ENCODE data around the gene SLC10A2. TPM values are rescaled to one million over a fixed set of nuclear protein-coding genes. Genes with fewer than 3 reads are reported as not detected.
"Not testable (repeated sequence)": the region's sequence is repeated elsewhere in the genome, so short reads cannot be mapped to it uniquely, and the experiment has no call there.

The SLC10A2 gene, protein sequence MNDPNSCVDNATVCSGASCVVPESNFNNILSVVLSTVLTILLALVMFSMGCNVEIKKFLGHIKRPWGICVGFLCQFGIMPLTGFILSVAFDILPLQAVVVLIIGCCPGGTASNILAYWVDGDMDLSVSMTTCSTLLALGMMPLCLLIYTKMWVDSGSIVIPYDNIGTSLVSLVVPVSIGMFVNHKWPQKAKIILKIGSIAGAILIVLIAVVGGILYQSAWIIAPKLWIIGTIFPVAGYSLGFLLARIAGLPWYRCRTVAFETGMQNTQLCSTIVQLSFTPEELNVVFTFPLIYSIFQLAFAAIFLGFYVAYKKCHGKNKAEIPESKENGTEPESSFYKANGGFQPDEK
- not detected in 2 replicates for total RNA-seq (2014; rRNA removed; shearing (Covaris generic))

DNA sequence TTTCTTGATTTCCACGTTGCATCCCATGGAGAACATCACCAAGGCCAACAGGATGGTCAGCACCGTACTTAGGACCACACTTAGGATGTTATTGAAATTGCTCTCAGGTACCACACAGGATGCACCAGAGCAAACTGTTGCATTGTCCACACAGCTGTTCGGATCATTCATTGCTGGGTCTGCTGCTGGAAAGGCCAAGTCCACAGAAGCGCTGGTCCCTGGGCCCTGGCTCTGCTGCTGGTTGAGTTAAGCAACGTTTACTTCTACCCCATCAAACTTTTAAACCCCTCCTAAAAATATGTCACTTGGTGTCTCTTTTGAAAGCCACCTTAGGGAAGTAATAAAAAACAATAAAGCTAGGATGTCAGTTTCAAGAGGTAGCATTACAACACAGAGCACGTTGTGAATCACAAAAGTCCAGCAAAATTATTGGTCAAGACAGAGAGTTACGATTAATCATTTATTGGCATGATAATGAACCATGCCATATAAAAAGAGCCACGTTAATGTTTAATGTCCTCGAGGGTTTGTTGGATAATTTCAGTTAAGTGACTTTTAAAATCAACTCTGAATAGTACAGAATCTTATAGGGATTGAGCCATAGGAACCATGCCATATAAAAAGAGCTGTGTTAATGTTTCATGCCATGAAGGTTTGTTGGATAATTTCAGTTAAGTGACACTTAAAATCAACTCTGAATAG is at the start of gene SLC10A2:
SLC10A2 (minus strand) TSS at position 339 of the 702 bp plus-strand sequence; CDS start at position 171, 168 bp downstream.
- Histone ChIP-seq H3K4me1 (no peaks in the 10 kb centered on the region), H3K36me3 (no peaks in the 10 kb centered on the region), H3K27me3 (no peaks in the 10 kb centered on the region), H3K4me3 (no peak within 1 kb of the TSS), H3K27ac (no peak within 1 kb of the TSS), H3K9me3 (replicated peaks) (no peaks in the 10 kb centered on the region)
- DNase-seq = peak; percentile 7 to 15

DNA sequence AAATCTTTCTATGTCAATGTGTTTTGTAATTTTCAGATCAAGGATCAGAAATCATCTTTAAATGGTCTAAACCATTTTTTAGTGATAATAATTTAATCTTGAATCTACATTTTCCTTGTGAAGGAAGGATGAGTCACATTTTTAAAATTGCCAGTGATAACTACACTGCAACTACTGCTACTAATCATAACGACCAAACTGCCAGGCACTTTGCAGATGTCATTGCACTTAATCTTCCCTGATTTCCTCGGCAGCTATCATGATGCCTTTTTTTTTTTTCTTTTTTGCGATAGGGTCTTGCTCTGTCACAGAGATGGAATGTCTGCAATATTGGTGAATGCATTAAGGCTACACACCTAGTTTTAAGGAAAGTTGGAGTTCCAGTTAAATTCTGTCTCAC is 41.4 kb upstream of the SLC10A2 start:
- Histone ChIP-seq H3K4me1 (no peaks in the 10 kb centered on the region), H3K27me3 (no peaks in the 10 kb centered on the region), H3K27ac (no peak overlapping the region), H3K36me3 (no peaks in the 10 kb centered on the region), H3K4me3 (no peak overlapping the region), H3K9me3 (replicated peaks) (no peaks in the 10 kb centered on the region)
- DNase-seq = no peak

DNA sequence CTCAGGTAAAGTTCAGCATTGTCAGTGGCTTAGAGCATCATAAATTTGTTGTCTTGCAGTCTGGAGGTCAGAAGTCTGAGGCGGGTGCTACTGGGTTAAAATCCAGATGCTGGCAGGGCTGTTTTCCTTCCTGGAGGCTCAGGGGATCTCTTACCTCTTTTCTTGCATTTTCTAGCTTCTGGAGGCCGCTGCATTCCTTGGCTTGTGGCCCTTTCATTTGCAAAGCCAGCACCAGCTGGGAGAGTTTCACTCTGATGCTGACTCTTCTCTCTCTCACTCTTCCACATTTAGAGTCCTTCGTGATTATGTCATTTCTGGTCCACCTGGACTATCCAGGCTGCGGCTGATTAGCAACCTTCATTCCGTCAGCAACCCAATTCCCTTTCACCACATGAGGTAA is 38.1 kb upstream of the SLC10A2 start:
- DNase-seq = no peak
- no peak overlapping the region for H3K27ac ChIP-seq

DNA sequence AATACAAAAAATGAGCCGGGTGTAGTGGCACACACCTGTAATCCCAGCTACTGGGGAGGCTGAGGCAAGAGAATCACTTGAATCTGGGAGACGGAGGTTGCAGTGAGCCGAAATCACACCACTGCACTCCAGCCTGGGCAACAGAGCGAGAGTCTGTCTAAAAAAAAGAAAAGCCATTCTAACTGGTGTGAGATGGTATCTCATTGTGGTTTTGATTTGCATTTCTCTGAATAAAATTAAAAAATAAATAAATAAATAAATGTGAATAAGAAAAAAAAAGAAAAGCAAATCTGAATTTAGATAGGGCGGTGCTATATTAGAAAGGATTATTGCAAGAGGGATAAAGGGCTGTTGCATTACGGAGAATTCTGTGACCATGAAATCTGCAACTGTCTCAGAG is 37.2 kb upstream of the SLC10A2 start:
- not testable (repeated sequence) for H3K27ac ChIP-seq; H3K27me3 ChIP-seq; H3K9me3 ChIP-seq (replicated peaks); H3K4me1 ChIP-seq; H3K36me3 ChIP-seq; H3K4me3 ChIP-seq
- DNase-seq = peak in 1 of 2 experiments; percentile 45

More for the DNA sequence above, 38.1 kb upstream of the SLC10A2 start:
- H3K4me3 ChIP-seq = no peak overlapping the region
- H3K4me1 ChIP-seq = no peaks in the 10 kb centered on the region
- no peaks in the 10 kb centered on the region for H3K36me3 ChIP-seq
- H3K9me3 ChIP-seq (replicated peaks) = no peaks in the 10 kb centered on the region
- no peaks in the 10 kb centered on the region for H3K27me3 ChIP-seq

DNA sequence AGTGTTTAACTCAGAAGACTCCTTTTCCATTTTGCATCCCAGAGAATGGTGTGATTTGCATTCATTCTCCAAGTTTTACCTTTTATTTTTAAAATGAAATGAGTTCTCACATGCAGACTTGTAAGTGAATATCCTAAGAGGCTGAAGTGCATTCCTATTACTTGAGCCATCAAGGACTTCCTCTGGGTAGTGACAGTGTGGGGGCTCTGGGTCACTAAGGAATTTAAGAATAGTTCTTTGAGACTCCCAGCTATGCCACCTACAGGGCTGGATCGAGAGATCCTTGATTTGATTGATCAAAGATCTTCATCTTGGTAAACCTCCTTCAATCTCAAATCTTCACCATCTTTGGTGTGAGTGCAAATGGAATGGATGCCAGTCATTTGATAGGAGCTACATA is 36.3 kb upstream of the SLC10A2 start:
- Histone ChIP-seq H3K36me3 (no peaks in the 10 kb centered on the region), H3K27me3 (no peaks in the 10 kb centered on the region), H3K4me3 (no peak overlapping the region), H3K4me1 (no peaks in the 10 kb centered on the region), H3K27ac (no peak overlapping the region), H3K9me3 (replicated peaks) (no peaks in the 10 kb centered on the region)
- DNase-seq = no peak

DNA sequence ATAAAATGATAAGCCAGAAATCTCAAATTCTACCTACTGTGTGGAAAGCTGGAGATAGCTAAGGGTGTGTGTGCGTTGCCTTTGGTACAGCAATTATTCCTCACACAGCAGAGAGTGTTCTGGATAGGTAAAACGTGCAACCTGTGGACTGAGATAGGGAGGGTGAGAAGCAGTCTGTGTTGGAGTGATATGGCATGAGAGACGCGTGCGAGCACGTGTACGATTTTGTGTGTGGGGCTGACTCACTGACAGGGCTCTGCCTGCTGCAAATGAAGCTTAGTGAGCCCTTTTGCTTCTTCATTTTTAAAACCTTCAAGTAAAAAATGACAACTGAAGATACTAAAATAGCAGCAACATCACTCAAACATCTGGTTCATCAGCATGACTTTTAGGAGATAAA is 35.7 kb upstream of the SLC10A2 start:
- H3K27ac ChIP-seq = no peak overlapping the region
- no peaks in the 10 kb centered on the region for H3K36me3 ChIP-seq
- no peak for DNase-seq
- no peaks in the 10 kb centered on the region for H3K9me3 ChIP-seq (replicated peaks)
- H3K27me3 ChIP-seq = no peaks in the 10 kb centered on the region
- H3K4me3 ChIP-seq = no peak overlapping the region
- H3K4me1 ChIP-seq = no peaks in the 10 kb centered on the region

DNA sequence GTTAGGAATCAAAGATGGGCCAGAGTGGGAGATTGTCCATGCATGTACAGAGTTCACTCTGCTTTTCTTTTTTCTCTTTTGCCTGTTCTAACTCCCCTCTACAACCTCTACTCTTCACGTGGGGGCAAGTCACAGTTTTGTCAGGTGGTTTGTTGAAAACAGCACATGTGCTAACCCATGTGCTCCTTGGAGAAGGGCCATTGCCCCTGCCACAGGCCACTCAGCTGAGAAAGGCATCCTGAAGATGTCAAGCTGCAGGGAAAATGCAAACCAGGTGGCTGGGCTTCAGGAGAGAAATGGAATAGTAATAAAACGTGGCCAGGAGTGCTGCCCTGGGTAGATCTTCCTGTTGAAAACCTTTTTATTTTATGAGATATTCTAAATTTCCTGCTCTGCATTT is 35.3 kb upstream of the SLC10A2 start:
- Histone ChIP-seq H3K4me3 (no peak overlapping the region), H3K27me3 (no peaks in the 10 kb centered on the region), H3K27ac (no peak overlapping the region), H3K4me1 (no peaks in the 10 kb centered on the region), H3K36me3 (no peaks in the 10 kb centered on the region), H3K9me3 (replicated peaks) (no peaks in the 10 kb centered on the region)
- DNase-seq = no peak

DNA sequence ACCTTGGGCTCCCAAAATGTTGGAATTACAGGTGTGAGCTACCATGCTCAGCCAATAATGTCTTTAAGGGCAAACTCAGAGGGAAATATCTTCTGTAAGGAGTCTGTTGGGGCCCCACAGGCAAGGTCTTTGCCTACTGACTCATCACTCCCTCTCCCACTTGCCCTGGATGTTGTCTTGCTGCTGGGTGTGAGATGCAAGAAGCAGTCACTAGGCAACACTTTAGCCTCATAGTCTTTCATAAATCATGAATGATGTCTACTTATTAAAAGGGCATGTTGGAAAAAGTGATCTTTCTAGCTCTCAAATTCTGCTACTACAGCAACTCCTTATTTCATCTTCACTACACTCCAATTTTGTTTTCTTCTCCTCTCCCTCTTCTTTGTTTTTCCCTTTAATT is 34.6 kb upstream of the SLC10A2 start:
- H3K4me3 ChIP-seq = no peak overlapping the region
- no peaks in the 10 kb centered on the region for H3K9me3 ChIP-seq (replicated peaks)
- no peaks in the 10 kb centered on the region for H3K27me3 ChIP-seq
- no peak for DNase-seq
- H3K36me3 ChIP-seq = no peaks in the 10 kb centered on the region
- no peak overlapping the region for H3K27ac ChIP-seq
- H3K4me1 ChIP-seq = no peaks in the 10 kb centered on the region

DNA sequence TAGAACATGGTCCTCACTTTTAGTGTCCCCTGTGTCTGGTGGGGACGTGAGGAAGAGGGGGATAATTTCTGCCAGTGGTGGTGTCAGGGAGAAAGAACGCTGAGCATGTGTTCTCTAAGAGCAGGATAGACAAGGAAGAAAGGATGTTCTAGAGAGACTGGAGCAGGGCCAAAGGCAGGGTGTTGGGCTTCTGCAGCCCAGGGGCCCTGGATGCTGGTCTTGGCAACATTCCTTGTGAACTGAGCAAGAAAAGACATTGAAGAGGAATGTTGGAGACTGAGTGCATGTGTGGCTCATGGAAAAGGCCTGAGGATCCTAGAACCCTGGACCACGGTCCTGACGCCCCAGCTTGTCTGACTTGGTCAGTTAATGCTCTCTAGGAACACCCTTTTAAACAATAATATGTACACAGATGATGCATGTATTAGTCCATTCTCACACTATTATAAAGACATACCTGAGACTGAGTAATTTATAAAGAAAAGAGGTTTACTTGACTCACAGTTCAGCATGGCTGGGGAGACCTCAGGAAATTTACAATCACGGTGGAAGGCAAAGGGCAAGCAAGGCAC is 33.6 kb upstream of the SLC10A2 start:
- H3K27ac ChIP-seq = no peak overlapping the region

DNA sequence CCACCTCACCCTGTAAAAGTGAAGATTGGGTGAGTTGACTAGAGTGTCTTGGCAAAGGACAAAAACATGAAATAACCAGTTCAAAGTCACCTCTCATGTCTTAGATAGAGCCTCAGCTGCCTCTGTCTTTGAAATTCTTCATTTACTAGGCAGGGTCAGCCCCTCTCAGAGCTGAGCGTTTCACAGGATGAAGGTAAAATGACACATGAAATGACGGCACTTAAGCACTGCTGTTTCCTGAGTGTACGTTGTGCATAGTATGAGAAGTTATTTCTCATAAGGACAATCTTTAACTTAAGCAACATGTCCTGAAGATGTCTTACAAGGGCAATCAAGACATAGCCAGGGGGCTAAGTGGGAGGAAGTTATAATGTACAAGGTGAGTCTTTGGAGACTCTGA is 32.3 kb upstream of the SLC10A2 start:
- H3K27me3 ChIP-seq = no peaks in the 10 kb centered on the region
- no peaks in the 10 kb centered on the region for H3K9me3 ChIP-seq (replicated peaks)
- no peak overlapping the region for H3K27ac ChIP-seq
- H3K36me3 ChIP-seq = no peaks in the 10 kb centered on the region
- DNase-seq = no peak
- no peak overlapping the region for H3K4me3 ChIP-seq
- no peaks in the 10 kb centered on the region for H3K4me1 ChIP-seq

More for the DNA sequence above, 33.6 kb upstream of the SLC10A2 start:
- Histone ChIP-seq H3K36me3 (no peaks in the 10 kb centered on the region), H3K9me3 (replicated peaks) (no peaks in the 10 kb centered on the region), H3K4me1 (no peaks in the 10 kb centered on the region), H3K27me3 (no peaks in the 10 kb centered on the region), H3K4me3 (no peak overlapping the region)
- no peak for DNase-seq

DNA sequence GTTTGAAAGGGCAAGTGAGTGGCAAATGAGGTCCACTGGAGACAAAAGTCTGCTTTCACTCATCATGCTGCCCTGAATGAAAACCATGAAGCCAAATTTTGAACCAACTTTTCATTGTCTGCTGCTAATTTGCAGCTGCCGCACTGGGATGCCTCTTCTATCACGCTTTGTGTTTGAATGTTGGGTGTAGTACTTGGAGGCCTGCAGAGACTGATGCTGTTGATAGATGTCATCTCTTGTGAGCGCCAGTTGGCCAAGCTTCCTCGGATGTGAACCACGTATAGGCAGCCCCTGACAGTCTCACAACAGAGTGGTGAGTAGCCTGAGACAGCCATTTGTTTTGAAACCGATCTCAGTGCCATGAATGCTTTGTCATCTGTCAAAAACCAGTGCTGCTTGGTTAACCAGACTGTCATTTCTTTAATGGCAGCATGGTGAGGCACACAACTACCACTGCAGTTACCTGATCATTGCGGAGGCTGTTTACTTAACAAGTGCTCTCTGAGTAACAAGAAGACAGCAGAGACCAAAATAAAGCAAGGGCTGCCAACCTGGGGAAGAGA is 31.2 kb upstream of the SLC10A2 start:
- Histone ChIP-seq H3K4me1 (no peaks in the 10 kb centered on the region), H3K27ac (no peak overlapping the region), H3K4me3 (no peak overlapping the region), H3K36me3 (no peaks in the 10 kb centered on the region), H3K9me3 (replicated peaks) (no peaks in the 10 kb centered on the region), H3K27me3 (no peaks in the 10 kb centered on the region)
- no peak for DNase-seq

DNA sequence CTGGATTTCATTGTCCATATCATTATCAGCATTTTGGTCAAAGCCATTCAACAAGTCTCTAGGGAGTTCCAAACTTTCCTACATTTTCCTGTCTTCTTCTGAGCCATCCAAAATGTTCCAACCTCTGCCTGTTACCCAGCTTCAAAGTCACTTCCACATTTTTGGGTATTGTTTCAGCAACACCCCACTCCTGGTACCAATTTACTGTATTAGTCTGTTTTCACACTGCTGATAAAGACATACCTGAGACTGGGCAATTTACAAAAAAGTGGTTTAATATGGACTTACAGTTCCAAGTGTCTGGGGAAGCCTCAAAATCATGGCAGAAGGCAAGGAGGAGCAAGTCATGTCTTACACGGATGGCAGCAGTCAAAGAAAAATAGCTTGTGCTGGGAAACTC is 27.4 kb upstream of the SLC10A2 start:
- DNase-seq; H3K27me3 ChIP-seq; H3K9me3 ChIP-seq (replicated peaks); H3K4me1 ChIP-seq; H3K27ac ChIP-seq; H3K4me3 ChIP-seq; H3K36me3 ChIP-seq: not testable (repeated sequence)

DNA sequence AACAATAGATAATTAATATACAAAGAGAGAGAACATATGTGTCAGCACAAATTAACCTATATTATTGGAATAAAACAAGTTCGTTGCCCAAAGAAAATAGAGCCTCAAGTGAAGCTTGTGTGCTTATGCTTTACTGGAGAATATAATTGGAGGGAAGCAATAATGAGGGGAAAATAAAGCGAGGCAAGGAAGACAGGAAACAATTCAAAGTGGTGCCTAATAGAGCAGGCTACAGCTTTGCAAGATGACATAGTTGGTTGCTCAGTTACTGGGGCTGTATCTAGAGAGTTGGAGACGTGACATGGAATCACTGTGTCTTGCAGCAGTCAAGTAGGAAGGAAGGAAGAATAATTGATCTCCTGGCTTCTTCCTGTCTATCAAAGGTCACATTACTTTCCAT is 21.1 kb upstream of the SLC10A2 start:
- no peaks in the 10 kb centered on the region for H3K36me3 ChIP-seq
- H3K27ac ChIP-seq = no peak overlapping the region
- no peak overlapping the region for H3K4me3 ChIP-seq
- H3K27me3 ChIP-seq = no peaks in the 10 kb centered on the region
- no peaks in the 10 kb centered on the region for H3K4me1 ChIP-seq
- DNase-seq = no peak
- H3K9me3 ChIP-seq (replicated peaks) = no peaks in the 10 kb centered on the region

DNA sequence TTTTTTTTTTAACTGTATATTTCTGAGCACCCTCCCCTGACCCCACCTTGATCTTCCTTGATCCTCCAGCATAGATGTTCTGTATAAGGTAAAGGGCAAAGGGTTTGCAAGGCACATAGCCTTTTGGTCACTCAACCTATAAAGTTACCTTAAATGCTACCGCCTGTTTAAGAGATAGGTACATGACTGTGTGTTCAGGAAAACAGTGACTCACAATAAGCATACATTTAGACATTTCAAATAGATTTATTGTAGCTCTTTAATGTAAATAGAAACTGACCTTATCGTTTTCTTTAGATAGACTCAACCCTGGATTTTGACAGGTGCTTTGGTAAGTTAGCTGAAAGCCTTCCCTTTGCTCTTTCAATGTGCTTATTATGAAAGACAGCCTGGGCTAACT is 15.2 kb upstream of the SLC10A2 start:
- H3K27ac ChIP-seq = no peak overlapping the region
- no peaks in the 10 kb centered on the region for H3K9me3 ChIP-seq (replicated peaks)
- H3K4me3 ChIP-seq = no peak overlapping the region
- H3K36me3 ChIP-seq = no peaks in the 10 kb centered on the region
- H3K27me3 ChIP-seq = no peaks in the 10 kb centered on the region
- no peaks in the 10 kb centered on the region for H3K4me1 ChIP-seq
- no peak for DNase-seq

DNA sequence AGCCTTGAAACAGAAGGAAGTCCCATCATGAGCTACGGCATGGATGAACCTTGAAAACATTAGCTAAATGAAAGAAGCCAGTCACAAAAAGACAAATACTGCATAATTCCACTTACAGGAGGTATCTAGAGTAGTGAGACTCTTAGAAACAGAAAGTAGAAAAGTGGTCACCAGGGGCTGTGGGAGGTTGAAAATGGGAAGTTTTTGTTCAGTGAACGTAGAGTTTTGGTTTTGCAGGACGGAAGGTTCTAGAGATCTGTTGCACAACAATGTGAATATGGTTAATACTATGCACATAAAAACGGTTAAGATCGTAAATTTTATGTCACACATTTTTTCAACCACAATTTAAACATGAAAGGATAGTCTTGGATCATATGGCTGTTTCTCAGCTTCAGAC is 11.9 kb upstream of the SLC10A2 start:
- no peak for DNase-seq
- Histone ChIP-seq H3K4me1 (no peaks in the 10 kb centered on the region), H3K9me3 (replicated peaks) (no peaks in the 10 kb centered on the region), H3K27me3 (no peaks in the 10 kb centered on the region), H3K36me3 (no peaks in the 10 kb centered on the region), H3K27ac (no peak overlapping the region), H3K4me3 (no peak overlapping the region)
